Kidney (tissue), 14 donors: ENCODE results near the gene KLF2. TPM values are rescaled to one million over a fixed set of nuclear protein-coding genes. Genes with fewer than 3 reads are reported as not detected.
A peak's percentile ranks its signal among the peaks of the same experiment; 100 is the strongest.

ENCODE experiments used
- DNase-seq, 5 donors: peaks; one replicate each; pipeline ENCODE4 v3.0.0-alpha.2; 2013 to 2020
- FAIRE-seq: peaks from 2 replicates; lab custom pipeline; 2012; peaks lifted over from hg19 to GRCh38; lab: Jason Lieb, UNC
- H3K27ac ChIP-seq, 2 donors: one replicate each; pipeline ENCODE4 v1.7.0; 2013; ENCODE audit warnings: low read depth in 2 of 2, low read length in 2 of 2, inconsistent platforms in 1 of 2
- H3K27me3 ChIP-seq: one replicate; pipeline ENCODE4 v1.7.1; 2013; ENCODE audit warnings: low read length, inconsistent platforms; ENCODE audit not compliant: control insufficient read depth, insufficient read depth
- H3K36me3 ChIP-seq, 3 donors: one replicate each; pipeline versions ENCODE4 v1.7.0 to v1.7.1; 2013; ENCODE audit warnings: low read length in 3 of 3, control low read depth in 1 of 3, inconsistent platforms in 1 of 3; ENCODE audit not compliant: insufficient read depth in 3 of 3, control insufficient read depth in 2 of 3
- H3K4me1 ChIP-seq, 3 donors: one replicate each; pipeline versions ENCODE4 v1.7.0 to v1.7.1; 2013; ENCODE audit warnings: low read length in 3 of 3, inconsistent platforms in 1 of 3, low read depth in 1 of 3; ENCODE audit not compliant: control insufficient read depth in 2 of 3, insufficient read depth in 2 of 3
- H3K4me3 ChIP-seq, 3 donors: one replicate each; pipeline versions ENCODE4 v1.7.0 to v1.8.1; 2013; ENCODE audit warnings: low read length in 3 of 3, control low read depth in 1 of 3, inconsistent platforms in 1 of 3
- H3K9ac ChIP-seq, 3 donors: one replicate each; pipeline versions ENCODE4 v1.7.0 to v1.7.1; 2013; ENCODE audit warnings: low read length in 3 of 3, control low read depth in 1 of 3, inconsistent platforms in 1 of 3
- H3K9me3 ChIP-seq, 3 donors: one replicate each; pipeline versions ENCODE4 v1.7.0 to v1.7.1; 2013; ENCODE audit warnings: low read length in 3 of 3, control low read depth in 1 of 3, inconsistent platforms in 1 of 3; ENCODE audit not compliant: control insufficient read depth in 2 of 3, insufficient read depth in 1 of 3
- CTCF ChIP-seq: IDR thresholded peaks from 3 replicates; pipeline ENCODE4 v1.5.1; 2012; ENCODE audit warnings: mild to moderate bottlenecking, moderate library complexity, borderline replicate concordance; ENCODE audit not compliant: insufficient read depth; ENCODE audit errors: extremely low read depth
- intact Hi-C: fragments of 100-400 bp; cut with DNase I; formaldehyde crosslinking; loops from one replicate; pipeline ENCODE4 v1.11.1; 2022
- polyA plus RNA-seq: library from polyadenylated mRNA; stranded (reverse); fragments of 350-450 nt; fragmentation: Illumina TruSeq; extraction: RNeasy Lipid Tissue Mini Kit (QIAGEN cat#74804); gene quantifications from one replicate; pipeline ENCODE4 v1.2.3, GENCODE V29; 2014; ENCODE audit warnings: low read depth, low replicate concordance; ENCODE audit not compliant: insufficient read depth
- total RNA-seq: library from RNA; stranded (reverse); fragmentation: NEBNext Ultra II Directional; extraction: Animal tissue kit (Norgen Biotek cat#: 25700); gene quantifications from one replicate; pipeline ENCODE4 v1.2.1, GENCODE V29; 2021
- donor health status: control.
- donor health status: control.
- donor health status: control.
- donor health status: control.
- donor health status: control.
- donor health status: DM: yes; HTN: yes; CAD: no.
- donor health status: Normal renal cell carcinoma (clear cell type).

Gene KLF2
- total and polyA plus RNA-seq, 2 donors from 2014 or later = 114 to 131 TPM

- intact Hi-C loops = no loop called here
- Histone ChIP-seq H3K9ac (no peak overlapping the region), H3K4me1 (peaks cover 0 to 8% (median 0%) of the 10 kb centered on the region in 3 donors), H3K4me3 (peak overlapping the region in 1 of 3 donors; percentile 2), H3K27me3 (no peaks in the 10 kb centered on the region), H3K27ac (peak overlapping the region; percentile 67 to 80), H3K9me3 (no peaks in the 10 kb centered on the region), H3K36me3 (no peaks in the 10 kb centered on the region)
- no peak for DNase-seq
- FAIRE-seq = no peak
- TF ChIP-seq CTCF = no peak
Measured at GRCh38 chr19:16316506-16316882, 8.1 kb upstream of the KLF2 start.

GRCh38 chr19:16319481-16319880 lies 5.1 kb upstream of the KLF2 start:
- FAIRE-seq (no peak), DNase-seq (peak in 1 of 5 donors; percentile 45)
- Histone ChIP-seq H3K27me3 (no peaks in the 10 kb centered on the region), H3K9me3 (no peaks in the 10 kb centered on the region), H3K9ac (no peak overlapping the region), H3K36me3 (no peaks in the 10 kb centered on the region), H3K4me1 (peaks cover 0 to 8% (median 0%) of the 10 kb centered on the region in 3 donors), H3K4me3 (no peak overlapping the region), H3K27ac (no peak overlapping the region)
- intact Hi-C loops = no loop called here
- no peak for TF ChIP-seq CTCF

- Histone ChIP-seq H3K27ac (no peak overlapping the region), H3K9ac (no peak overlapping the region), H3K36me3 (no peaks in the 10 kb centered on the region), H3K4me1 (peaks cover 0 to 3% (median 0%) of the 10 kb centered on the region in 3 donors), H3K4me3 (no peak overlapping the region), H3K27me3 (no peaks in the 10 kb centered on the region), H3K9me3 (no peaks in the 10 kb centered on the region)
- DNase-seq (no peak), FAIRE-seq (no peak)
- no peak for TF ChIP-seq CTCF
- intact Hi-C loops = no loop called here
Measured at GRCh38 chr19:16320987-16321386, 3.6 kb upstream of the KLF2 start.

GRCh38 chr19:16325161-16325527 lies 518 bp downstream of the KLF2 start:
- Histone ChIP-seq H3K27me3 (no peaks in the 10 kb centered on the region), H3K4me3 (peak overlapping the region in 2 of 3 donors; percentile 2 to 53), H3K4me1 (peaks cover 0 to 6% (median 0%) of the 10 kb centered on the region in 3 donors), H3K9ac (peak overlapping the region in 1 of 3 donors; percentile 26), H3K36me3 (peaks cover 0 to 4% (median 0%) of the 10 kb centered on the region in 3 donors), H3K27ac (peak overlapping the region; percentile 83 to 87), H3K9me3 (no peaks in the 10 kb centered on the region)
- TF ChIP-seq CTCF = no peak
- FAIRE-seq (no peak), DNase-seq (peak in 2 of 5 donors; percentile 42 to 64)
- intact Hi-C loops = no loop called here
